HG02938 (cell line): ENCODE results near the gene CFDP1.
"Not testable (repeated sequence)": the region's sequence is repeated elsewhere in the genome, so short reads cannot be mapped to it uniquely, and the experiment has no call there.

Source experiments
- ATAC-seq: cut with Tn5 transposase; IDR thresholded peaks from one replicate; pipeline ENCODE4 v1.9.1; 2021; ENCODE audit warnings: mild to moderate bottlenecking, moderate library complexity; ENCODE audit not compliant: unreplicated experiment

Gene CFDP1

DNA sequence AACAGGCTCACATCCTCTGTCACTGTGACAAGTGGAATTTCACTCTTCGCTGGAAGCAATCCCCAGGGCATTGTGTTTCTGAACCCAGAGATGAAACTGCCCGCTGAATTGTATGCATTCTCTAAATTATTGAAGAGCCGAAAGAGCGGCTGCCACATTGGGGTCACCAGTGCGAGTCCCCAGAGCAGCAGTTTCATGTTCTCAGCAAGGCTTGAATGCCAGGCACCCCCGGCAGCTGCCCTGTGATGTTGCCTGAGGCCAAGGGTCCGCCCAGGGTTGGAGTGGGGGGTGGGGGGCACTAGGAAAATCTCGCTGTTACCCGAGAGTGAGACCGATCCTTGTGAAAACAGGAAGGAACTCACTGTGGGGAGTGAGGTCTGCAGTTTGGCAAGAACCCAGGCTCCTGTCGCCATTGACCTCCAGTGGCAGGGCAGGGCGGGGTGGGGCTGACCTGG is 161.2 kb downstream of the CFDP1 start:
- ATAC-seq = no peak

DNA sequence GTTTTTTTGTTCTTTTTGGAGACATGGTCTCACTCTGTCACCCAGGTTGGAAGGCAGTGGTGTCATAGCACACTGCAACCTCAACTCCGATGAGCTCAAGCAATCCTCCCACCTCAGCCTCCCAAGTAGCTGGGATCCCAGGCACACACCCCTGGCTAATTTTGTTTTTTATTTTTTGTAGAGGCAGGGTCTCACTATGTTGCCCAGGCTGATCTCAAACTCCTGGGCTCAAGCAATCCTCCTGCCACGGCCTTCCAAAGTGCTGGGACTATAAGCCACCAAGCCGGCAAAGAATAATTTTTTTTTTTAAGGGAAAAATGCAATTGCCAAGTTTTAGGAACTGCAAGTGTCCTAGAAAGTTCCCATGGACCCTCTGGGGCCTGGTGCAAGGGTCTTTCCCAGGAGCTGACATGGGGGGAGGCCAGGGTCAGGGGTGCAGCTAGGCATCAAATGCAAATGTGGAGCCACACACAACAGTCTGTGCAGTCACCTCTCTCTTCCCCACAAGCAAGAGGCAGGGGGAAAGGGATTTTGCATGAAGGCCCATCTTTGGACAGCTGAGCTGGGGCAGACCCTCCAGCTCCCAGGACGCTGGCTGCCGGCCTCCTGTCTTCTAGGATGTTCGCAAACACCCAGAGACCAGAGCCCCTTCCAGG is 161.7 kb downstream of the CFDP1 start:
- no peak for ATAC-seq

DNA sequence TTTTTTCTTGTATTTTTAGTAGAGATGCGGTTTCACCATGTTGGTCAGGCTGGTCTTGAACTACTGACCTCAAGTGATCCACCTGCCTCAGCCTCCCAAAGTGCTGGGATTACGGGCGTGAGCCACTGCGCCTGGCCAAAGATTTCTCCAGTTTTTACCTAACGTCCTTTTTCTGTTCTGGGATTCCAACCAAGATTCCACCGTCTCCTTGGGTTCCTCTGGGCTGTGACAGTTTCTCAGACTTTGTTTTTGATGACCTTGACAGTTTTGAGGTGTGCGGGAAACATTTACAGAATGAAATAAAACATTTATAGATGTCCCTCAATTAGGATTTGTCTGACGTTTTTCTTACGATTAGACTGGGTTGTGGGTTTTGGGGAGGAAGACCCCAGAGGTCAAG is 163.9 kb downstream of the CFDP1 start:
- not testable (repeated sequence) for ATAC-seq

GRCh38 chr16:75267631-75268264 is 165.6 kb downstream of the CFDP1 start:
- no peak for ATAC-seq

- no peak for ATAC-seq
Measured at GRCh38 chr16:75266738-75267630, 166.3 kb downstream of the CFDP1 start.

GRCh38 chr16:75265911-75266701 is 167.2 kb downstream of the CFDP1 start:
- ATAC-seq = peak; percentile 55

DNA sequence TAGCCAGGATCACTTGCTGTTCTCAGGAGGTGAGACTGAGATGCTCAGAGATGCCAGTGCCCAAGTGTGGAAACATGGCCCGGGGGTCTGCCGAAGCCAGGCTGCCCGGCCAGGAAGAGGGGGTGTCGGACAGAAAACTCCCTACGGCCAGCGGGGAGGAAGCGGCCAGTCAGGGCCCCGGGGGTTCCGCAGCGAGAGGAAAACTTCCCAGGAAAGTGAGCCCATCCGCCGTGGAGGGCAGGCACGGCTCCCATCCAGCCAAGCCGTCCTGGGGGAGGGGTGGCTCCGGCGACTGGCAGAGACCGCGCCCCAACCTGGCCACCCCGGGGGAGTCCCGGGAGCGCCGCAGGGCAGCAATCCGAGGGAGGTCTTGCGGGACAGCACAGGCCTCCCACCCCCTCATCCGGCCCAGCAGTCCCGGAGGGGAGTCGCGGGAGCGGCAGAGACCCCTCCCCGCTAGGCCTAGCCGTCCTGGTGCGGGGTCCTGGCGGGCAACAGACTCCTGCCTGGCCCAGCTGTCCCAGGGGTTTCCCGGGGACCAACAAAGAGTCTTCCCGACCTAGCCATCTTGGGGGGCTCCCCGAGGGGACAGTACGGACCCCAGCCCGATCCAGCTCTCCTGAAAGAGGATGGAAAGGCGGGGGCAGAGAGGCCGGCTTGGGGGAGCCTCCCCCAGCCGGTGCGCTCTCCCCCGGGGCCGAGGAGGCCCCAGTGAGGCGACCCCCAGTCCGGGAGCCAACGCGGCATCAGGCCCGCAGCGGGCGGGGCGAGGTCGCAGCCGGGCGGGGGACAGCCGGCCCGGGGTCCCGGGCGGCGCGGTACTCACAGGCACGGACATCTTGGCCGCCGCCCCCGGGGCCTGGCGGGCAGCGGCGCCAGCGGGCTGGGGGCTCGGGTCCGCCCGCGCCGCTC is 168.0 kb downstream of the CFDP1 start:
- peak; percentile 24 for ATAC-seq

DNA sequence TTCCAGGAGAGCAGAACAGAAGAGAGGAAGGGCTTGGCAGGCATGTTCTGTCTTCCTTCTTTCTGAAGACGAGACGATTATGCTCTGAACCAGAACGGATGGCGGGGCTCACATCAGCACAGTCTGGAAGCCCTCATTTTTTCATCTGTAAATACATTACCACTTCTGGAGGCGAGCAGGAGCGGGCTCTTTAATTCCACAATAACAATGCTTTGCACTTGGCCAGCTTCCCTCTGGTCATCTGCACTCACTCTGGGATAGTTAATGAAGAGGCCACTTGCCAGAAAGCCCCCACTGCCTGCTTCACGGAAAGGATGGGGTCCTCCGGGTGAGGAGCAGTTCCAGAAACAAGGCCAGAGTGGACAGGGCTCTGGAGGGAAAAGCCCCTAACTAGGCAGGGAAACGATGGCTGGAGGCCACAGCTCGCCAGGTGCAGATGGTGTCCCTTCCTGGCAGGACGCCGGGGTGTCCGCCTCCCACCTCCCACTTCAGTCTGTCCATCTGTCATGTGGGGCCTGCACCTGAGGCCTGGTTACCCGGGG is 168.8 kb downstream of the CFDP1 start:
- no peak for ATAC-seq

GRCh38 chr16:75263963-75264445 is 169.3 kb downstream of the CFDP1 start:
- ATAC-seq = no peak

DNA sequence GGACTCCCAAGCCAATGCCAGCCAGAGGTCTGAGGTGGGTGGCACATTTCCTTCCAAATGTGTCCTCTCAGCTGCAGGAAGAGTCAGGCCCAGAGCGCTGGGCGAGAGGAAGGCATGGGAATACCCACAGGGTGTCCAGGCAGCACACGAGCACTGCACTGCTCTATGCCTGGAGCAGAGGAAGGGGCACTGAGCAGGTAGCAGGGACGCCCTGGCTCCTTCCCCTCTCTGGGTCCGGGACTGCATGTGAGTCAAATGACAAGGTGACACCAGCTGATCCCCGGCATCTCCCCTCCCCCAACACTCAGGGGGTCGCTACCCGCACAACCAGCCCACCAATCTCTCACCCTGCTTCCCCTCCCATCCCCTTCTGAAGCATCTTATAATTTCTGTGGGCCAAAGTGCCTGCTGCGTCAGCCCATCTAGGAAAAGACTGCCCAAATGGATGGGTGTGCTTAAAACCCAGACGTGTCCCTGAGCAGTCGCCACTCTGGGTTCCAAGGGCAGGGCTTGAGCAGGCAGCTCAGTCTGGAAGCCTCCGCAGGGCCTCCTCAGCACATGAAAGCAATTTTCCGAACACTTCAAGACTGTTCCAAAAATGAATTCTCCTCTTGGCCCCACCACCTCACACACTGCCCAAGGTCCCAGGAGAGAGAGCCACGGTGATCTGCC is 169.9 kb downstream of the CFDP1 start:
- ATAC-seq = no peak

DNA sequence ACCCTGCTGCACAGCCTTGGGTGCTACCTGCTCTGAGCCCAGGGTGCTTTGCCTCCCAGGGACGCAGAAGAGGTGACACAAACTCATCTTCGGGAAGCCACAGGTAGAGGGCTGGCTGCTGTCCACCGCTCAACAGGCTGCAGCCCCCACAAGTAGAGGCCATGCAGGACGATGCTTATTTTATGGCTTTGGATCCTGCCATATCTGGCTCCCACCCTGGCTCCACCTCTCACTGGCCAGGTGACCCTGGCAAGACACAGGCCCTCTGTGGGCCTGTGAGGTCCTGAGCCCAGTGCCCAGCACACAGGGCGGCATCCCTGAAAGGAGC is 170.5 kb downstream of the CFDP1 start:
- ATAC-seq = no peak

DNA sequence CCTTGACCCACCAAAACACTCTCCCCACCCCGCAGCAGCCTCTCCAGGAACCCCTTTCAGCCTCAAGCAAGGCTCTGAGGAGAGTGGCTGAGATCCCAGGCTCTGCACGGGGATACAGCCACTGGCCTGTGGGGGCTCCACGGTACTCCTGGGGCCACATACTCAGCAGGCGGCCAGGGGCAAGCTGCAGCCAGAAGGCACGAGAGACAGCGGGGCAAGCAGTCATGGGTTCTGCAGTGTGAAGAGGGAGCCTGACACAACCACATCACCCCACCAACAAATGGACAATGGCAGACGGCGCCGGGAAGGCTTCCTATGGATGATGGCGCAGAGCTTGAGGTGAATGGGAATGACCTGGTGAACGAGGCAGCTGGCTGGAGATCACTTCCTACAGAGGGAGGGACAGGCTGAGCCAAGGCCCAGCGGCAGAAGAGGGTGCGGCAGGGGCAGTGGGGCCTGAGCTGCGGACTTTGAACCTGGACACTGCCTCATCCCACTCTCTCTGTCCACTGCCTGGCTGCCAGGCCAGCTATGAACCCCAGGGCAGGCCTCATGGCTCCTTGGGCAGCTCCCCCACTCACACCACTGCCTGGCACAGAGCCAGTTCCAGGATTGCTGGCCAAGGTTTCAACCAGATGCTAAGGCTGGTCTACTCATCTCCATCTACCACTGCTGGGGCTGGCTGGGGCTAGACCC is 171.1 kb downstream of the CFDP1 start:
- ATAC-seq = no peak

DNA sequence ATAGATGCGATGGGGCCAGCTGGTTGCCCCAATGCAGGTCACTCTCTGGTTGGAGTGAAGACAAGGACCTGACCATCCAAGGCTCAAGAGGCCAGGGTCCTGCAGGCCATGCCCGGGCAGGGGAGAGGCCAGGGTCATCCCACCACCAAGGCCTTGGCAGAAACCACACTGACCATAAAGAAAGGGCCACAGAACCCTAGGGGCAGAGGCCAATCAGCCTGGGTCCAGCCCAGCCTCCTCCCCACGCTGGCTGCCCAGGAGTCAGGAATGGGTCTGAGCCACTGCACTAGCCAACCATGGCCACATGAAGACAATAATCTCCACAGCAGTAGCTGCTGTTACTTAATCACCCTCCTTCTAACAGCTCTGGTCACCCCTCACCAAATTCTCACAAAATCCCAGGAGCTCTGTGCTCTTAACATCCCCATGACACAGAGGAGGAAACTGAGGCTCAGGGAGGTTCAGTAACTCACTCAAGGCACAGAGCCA is 171.7 kb downstream of the CFDP1 start:
- ATAC-seq = no peak

DNA sequence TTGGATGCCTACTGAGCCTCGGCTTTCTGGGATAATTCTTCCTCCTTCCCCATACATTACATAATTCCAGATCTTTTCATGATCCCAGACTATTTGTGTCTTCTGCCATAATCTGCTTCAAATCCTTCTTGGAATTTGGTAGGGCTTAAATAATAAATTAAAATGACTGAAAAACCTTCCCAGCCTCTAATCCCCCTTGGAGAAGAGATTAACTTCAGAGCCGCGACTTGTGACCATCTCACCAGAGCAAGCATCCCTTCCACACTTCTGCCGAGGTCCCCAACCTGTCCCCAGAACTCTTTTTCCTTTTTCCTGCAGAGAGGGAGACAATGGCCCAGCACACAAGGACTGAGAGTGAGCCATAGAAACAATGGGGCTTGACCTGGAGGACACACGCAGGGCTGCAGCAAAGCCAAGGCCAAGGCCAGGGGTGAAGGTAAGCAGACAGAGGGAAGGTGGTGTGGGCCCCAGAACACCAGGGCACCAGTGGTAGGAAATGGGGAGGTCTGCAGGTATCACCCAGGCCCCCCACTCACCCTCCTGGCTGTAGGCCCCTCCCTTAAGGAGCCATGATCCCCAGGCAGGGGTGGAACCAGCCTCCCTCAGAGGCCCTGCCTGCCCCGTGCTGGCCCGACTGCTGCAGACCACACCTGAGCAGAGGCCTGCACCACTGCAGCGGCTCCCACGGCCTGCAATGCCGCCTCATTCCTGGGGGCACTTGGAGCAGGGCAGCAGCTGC is 172.3 kb downstream of the CFDP1 start:
- no peak for ATAC-seq

- no peak for ATAC-seq
Measured at GRCh38 chr16:75258807-75259141, 174.5 kb downstream of the CFDP1 start.

- no peak for ATAC-seq
Measured at GRCh38 chr16:75257886-75258806, 175.2 kb downstream of the CFDP1 start.
